GM21447 (cell line): ENCODE data around the gene CENPB.
A peak's percentile ranks its signal among the peaks of the same experiment; 100 is the strongest.

ENCODE experiments used
- ATAC-seq: cut with Tn5 transposase; IDR thresholded peaks from one replicate; pipeline ENCODE4 v1.9.1; 2021; ENCODE audit not compliant: unreplicated experiment

CENPB gene

DNA sequence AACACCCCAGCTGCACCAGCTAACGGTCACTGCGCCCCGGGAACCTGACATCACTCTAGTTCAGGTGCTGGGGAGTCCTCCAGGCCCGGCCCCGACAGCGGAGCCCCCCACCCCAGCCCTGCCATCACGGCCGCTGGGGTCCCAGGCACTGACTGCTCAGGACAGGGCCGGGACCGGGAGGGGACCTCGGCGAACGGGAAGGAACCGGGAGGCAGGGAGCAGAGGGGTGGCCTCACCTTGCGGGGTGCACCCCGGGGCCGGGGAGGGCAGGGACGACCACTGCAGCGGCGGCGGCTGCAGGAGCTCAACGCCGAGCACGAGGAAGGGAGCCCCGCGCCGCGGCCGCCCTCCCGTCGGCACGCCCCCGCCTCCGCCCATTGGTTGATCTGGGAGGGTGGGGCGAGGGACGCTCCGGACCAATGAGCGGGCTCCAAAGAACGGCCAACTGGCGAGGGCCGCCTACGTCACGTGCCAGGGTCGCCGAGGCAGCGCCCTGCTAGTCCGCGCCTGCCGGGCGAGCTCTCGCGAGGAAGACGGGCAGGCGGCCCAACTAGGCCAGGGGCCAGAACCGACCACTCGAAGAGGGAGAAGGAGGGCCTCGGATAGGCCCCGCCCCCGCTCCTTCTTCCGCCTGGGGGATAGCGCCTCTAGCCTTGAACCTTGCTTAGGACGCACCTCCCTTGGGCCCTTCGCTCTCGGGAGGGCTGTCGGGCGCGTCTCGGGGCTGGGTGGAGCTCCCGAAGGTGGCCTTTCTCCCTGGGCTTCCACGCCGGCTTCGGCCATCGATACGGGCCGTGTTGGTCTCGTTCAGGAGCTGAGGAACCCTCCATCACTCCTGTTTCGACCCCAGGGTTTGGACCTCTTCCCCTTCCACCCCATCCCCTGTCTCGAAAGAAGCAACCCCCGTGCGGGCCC is 18.9 kb downstream of the CENPB start, which contains the start of gene ADISSP:
ADISSP (minus strand) TSS at position 327 of the 915 bp plus-strand sequence. CDS start 7,653 bp downstream, outside the sequence.
- ATAC-seq = peak; percentile 90

DNA sequence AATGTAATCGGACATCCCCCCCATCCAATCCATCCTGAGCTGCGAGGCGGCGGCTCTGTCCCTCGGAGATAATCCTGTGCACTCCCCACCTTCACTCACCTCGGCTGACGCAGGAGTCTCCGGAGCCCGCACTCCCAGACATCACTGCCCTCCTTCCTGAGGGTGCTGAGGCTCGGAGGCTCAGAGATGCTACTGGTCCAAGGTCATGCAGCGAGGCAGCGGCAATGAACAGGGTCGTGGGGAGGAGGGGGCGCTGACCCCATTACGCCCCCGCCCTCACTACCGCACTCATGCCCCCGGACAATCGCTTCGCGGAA is 19.5 kb downstream of the CENPB start:
- ATAC-seq = no peak

DNA sequence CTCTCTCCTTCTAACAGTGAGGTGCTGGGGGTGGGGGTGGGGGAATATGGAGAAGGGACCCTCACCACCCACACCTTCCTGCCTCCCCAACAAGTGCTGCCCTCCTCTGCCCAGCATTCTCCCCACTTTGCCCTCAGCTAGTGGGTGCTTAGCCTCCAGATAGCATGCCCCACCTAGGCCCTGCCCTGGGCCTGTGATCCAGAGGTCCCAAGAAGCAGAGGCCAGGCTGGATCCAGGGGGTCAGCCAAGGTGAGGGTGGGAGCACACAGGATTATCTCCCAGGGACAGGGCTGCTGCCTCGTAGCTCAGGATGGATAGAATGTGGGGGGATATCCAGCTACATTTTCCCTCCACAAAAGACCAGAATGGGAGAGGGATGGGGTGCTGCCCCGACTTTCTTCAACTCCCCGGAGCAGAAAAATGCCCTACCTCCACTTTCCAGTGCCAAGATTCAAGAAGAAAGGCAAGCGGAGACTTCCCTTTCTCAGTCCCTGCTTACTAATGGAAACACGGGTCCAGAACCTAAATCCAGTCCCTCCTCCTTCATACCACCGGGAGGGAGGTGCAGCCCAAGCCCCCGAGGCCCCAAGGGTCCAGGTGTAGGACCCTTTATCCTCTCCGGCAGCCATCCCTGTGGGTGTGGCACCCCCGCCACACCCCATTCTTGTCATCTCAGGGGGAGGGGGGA is 20.0 kb downstream of the CENPB start:
- no peak for ATAC-seq

DNA sequence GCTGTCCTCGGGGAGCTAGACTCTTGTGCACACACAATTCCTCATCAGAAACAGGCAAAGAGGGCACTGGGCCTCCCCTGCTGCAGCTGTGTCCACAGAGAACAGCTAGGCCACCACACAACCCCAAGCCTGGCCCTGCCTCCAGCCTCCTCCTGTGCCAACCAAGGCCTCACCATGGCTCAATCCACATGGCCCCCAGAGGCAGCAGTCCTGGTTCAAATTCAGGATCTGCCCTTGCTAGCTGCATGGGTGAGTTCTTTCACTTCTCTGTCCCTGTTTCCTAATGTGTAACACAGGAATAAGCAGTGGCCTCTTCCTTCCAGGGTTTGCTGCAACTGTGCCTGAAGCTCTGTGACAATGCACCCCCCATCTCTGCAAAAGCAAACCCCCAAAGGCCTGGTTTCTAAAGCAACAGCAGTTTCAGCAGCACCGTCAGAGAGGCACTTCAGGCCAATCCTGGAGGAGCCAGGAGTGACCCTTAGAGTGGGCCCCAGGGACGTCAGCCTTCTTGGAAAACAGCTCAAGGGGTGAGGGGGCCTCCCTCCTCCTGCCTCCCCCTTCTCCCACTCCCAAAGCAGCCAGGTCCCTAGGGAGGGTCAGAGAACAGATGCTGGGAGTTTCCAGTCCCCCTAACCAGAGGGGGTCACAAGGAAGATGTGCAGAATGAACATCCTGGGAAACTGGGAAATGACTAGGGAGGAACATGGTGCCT is 21.2 kb downstream of the CENPB start:
- ATAC-seq = no peak

DNA sequence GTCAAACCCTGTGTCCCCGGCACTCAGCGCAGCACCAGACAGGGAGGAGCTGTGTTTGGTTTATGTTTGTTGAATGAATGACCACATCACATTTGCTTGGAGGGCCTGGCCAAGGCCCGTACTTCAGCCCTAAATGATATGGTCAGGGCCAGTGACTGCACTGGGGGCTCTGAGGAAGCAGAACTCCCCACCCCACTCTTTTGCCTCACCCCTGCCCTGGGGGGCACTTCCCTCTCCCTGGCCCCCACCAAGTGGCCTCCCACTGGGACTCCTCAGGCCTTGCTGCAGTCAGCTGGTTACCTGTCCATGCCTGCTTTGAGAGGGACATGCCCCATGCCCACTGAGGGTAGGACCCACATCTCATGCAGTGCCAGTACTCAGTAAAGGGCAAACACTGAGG is 21.9 kb downstream of the CENPB start:
- no peak for ATAC-seq

DNA sequence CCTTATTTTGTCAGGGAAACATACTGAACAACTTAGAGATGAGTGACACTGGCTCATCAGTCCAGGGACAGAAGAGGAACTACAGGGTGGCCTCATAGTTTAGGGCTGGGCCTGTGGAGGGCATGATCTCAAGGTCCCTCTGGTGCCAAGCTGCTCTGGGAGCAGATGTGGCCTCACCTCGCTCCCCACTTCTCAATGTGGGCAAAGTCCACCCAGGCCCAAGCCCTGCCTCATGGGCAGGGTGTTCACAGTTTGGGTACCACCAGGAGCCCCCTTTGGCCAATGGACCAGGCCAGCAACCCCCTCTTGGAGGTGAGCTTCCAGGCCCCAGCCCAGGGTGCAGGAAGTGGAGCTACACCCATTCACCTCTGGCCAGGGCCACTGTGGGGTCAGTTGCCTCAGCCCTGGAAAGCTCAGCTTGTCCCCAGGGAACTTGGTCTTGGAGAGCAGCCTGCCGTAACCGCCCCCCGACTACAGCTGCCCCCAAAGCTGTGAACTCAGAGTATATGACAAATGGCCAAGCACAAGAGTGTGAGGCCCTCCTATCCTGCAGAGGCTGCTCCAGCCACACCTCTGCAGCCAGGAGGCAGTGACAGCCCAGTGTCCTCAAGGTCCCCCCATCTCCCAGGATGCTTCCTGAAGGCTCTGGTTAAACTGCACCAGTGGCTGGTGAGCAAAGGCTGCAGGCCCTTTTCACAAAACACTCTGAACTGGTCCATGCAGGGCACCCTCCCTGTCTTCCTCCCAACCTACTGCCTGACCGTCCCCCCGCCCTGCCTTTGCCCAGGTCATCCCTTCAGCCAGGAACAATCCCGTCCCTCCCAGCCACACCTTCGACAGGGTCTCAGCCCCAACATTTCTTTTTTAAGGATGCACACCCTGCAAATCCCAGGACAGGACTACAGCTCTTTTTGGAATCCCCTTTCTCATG is 22.6 kb downstream of the CENPB start:
- no peak for ATAC-seq

DNA sequence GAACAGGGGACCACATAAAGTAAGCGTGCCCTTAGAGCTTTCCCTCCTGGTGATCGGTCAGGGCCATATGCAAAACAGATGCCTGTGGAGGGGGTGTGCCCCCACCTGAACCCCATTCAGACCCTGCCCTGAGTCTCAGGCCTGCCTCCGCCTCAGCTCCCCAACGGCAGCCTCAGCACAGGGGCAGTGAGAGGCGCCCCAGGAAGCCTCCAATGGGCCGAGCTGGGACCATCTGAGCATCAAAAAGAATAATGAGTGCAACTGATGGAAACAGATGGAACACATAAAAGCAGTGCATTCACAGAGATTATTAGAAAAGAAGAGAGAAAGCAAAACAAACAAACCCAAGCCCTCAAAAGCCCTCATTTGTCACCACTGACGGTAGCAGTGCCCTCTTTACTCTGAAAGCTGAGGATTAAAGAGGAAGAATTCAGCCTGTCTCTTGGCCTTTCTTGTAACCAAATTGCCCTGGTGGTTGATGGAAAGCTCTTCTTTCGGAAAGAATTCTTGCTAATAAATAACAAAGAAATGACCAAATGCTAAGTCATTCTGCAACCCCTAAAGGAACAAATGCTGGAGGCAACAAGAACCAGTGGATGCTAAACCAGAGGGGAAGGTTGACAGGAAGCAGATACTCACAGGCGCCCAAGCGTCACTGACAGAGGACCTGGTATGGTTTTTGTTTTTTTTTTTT is 25.7 kb downstream of the CENPB start:
- peak; percentile 62 for ATAC-seq

DNA sequence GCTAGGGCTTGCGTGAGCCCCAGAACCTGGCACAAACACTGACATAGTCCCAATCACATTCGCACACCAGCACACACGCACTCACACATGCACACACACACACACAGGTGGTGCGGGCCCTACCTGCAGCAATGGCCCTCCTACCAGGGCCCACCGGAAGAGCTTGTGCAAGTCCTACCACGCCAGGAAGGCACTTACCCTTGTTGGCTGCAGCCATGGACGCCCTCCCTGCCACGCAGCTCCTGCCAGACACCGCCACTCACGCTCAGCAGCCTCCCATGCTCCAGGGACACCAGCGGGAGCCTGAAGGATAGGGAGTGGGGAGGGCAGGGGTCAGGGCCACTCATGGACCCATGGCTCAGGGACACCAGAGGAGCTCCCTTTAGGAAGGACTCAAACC is 26.7 kb downstream of the CENPB start:
- no peak for ATAC-seq

DNA sequence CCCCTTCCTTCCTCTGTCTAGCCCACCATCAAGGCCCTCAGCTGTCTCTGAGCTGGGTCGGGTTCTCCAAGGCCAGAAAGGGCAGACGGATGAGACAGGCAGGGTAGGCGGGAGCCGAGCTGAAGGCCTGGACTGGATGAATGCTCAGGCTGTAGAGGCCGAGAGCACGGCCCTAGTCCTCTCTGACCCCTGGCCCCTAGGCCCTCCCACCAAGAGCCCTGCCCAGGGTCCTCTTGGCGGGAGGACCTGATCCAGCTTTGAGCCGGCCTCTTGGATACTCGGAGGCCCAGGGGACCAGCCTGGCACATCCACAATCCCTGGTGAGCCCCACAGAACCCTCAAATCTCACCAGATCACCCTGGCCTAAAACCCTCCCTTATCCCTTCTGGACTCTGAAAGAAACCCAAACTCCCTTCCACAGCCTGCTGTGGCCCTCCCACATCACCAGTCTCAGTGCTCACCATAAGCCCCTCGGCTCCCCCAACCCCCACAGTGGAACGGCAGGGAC is 27.2 kb downstream of the CENPB start:
- ATAC-seq = no peak

DNA sequence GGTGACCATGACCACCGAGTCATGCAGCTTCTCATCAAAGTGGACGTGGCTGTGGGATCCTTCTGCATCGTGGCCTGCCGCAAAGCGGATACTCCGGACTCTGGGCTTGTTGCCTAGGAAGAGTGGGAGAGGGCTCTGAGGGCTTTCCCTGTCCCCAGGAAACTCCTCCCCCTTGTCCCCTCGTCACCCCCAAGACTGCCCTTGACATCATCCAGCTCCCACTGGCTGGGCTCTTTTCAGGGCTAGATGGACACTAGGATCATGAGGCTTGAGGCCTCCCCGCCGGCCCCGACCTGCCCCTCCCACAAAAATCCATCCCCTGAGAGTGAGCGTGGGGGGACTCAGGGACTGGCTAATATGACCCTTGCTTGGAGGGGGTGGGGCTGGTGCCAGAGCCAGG is 28.0 kb downstream of the CENPB start:
- no peak for ATAC-seq

DNA sequence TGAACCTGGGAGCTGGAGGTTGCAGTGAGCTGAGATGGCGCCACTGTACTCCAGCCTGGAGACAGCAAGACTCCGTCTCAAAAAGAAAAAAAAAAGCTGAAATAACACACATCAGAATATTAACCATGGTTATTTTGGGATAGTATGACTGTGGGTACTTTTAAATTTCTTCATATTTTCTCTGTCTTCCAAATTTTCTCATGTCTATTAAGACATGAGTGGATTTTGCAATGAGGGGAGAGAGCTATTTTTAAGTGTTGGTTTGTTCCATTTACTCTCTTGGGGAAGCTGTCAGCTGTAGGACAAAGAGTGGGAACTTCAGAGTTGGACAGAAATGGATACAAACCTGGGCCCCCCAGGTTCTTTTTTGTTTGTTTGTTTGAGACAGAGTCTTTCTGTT is 29.3 kb downstream of the CENPB start:
- ATAC-seq = no peak

DNA sequence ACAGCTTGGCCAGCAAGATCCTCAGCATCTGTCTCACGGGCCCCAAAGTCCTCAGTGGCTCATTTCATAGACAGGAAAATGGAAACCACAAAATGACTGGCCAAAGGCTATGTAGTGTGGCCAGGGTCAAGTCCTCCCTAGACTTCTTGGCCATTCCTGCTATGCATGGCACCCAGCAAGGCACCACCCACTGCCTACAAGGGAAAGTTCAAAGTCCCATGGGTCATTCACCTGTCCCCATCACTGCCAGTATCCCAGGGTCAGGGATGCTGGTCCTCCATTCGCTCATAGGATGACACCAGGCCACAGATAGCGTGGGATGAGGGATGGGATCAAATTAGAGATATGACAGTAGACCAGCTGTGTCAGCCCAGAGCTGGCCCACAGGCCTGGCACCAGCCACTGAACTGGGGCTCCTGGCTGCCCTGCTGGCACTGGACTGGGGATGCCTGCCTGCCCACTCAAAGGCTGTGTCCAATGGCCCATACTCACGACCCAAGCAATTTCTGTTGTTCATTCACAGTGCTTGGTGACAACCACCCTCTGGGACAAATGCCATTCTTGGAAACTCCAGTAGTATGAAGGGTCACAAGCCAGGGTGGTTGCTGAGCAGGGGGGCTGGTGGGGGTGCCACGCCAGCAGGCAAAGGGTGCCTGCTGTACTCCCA is 30.6 kb downstream of the CENPB start:
- no peak for ATAC-seq

DNA sequence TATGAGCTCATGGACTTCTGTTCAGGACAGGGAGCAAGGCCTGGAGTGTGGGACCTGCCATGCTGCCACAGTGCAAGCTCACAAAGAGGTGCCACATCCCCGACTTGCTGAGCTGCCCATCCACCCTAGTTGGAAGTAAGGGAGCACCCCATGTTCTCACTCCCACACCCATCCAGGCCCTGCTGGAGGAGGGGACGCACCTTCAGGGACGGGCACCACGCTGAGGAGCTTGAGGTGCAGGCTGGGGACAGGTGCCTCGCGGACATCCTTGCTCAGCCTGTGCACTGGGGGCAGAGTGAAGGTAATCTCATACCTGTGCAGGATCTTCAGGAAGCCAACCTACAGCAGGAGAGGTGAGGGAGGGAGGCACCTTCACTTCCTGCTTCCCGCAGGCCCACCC is 31.3 kb downstream of the CENPB start:
- ATAC-seq = no peak

DNA sequence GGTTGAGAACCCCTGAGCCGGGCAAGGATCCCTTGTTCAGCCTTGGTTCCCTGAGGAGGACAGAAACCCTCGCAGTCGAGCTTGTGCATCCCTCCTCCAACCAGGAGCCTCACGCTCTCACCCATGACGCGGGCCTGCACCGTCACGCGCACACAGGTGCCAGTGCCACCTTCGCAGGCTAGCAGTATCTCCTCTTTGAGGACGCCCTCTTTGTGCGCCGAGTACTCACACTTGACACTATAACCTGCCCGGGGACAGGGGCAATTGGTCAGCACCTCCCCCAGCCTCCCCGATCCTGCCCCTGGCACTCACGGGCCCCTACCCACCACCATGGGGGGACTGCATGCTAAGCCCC is 32.3 kb downstream of the CENPB start:
- ATAC-seq = no peak

DNA sequence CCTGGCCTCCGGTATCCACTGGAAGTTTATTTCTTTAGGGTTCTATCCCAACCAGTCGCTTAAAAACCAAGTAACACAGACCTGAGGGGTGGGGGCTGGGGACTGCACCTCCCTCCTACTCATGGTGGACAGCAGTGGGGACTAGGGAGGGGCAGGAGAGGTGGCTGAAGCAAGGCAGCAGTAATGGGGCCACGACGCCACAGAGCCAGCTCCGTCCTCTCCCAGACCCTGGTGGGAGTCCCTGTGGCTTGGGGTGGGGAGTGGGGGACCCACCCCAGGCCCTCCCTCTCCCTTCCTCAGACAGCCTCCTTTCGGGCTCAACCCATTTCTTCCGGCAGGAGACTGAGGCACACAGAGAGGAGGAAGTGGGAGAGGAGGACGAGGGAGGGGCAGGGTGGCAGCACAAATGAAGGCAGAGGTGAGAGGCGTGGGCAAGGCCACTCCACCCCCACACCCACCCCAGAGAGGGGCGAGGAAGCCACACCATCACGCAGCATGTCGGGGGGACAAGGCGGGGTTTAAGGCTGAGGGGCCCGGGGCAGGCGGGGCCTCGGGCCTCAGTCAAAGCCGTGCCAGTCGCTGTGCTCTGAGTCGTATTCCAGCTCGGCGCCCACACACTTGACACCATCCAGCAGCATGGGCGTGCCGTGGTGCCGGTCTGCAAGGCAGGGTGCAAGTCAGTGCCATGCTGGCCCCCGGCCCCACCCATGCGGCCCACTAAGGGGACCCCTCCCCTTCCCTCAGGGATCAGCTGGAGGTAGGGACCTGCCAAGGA is 32.9 kb downstream of the CENPB start:
- no peak for ATAC-seq

DNA sequence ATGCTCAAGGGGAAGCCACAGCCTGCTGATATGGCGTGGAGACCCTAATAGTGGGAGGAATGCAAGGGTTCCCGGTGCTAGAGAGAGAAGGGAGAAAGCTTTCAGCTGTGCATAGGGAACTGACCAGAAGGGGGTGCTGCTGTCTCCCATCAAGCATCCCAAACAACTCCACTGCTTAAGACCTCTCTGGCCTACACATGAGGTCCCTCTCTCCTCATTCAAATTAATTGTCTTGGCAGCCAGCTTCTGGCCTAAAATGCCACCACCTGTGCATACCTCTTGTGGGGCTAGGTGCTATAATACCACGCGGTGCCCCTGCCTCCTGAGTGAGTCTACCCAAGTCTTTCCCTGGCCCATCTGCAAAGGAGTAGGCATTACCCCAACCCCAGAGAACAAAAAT is 33.4 kb downstream of the CENPB start:
- ATAC-seq = no peak

DNA sequence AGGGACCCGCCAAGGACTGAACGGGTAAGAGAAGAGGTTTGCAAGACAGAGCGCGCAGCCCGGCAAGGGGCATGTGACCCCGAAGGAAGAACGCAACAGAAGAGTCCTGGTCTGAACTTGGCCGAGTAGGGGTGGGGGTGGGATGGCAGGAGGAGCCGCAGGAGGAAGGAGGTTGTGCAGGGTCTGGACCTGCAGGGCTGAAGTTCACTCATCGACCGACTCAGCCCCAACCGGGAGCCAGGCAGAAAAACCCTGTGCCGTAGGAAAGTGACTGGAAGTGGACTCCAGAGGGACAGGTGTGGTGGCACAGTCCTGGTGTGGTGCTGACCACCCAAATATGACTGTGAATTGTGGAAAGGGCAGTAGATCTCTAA is 34.2 kb downstream of the CENPB start:
- no peak for ATAC-seq

DNA sequence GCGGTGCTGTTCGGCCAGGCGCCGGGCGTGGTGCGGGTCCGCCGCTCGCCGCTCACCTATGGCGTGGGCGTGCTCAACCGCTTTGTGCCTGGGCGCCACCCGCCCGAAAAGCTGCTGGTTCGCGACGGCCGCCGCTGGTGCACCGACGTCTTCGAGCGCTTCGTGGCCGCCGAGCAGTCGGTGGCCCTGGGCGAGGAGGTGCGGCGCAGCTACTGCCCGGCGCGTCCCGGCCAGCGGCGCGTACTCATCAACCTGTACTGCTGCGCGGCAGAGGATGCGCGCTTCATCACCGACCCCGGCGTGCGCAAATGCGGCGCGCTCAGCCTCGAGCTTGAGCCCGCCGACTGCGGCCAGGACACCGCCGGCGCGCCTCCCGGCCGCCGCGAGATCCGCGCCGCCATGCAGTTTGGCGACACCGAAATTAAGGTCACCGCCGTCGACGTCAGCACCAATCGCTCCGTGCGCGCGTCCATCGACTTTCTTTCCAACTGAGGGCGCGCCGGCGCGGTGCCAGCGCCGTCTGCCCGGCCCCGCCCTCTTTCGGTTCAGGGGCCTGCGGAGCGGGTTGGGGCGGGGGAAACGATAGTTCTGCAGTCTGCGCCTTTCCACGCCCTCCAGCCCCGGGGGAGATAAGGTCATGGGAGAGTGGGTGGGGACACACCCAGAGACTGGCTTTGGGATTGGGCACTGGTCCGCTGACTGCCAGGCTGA is 34.7 kb downstream of the CENPB start:
- no peak for ATAC-seq
